ENCODE results near the gene AMOTL2. TPM values are rescaled to one million over a fixed set of nuclear protein-coding genes. Genes with fewer than 3 reads are reported as not detected.

The AMOTL2 gene
- total RNA-seq, 1 experiment from 2014 or later, result 96.0 TPM

DNA sequence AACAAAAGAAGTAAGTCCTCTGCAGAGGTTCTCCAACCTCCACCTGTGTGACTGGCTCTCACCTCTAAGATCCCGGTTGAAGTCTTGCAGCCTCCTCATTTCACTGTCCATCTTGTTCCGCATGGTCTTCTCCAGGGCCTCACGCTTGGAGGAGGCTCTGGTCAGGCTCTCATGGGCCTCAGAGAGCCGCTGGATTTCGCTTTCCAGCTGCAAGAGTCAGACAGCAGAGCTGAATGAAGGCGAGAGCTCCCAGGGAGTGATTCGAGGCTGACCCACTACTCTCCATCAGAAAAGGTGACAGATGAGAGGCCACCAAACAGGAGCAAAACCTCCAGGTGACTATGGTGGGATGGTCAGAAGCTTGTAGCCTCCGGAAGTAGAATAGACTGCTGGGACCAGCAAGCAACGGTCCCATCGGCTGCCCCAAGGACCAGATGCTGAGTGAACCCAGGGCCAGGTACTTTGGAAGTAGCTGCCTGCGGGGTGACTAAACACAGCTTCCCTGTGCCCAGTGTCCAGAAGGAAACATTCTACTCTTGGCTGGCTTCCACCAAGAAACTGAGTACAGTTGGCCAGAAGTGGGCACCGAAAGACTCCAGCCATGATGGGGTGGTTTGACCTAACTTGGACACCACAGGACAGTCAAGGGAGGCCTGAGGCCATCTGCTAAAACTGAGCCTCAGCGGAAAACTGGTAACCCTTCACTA, 7.9 kb downstream of the AMOTL2 start:
- ChIA-PET CTCF (no interaction called here), POLR2A (ENCODE audit: unreplicated experiment) (no interaction called here)
- Histone ChIP-seq H3K9ac (ENCODE audit: low read length) (no peak overlapping the region), H3K4me1 (ENCODE audit: insufficient read depth, low read length) (peaks cover 48% of the 10 kb centered on the region), H3K79me2 (ENCODE audit: low read length) (peaks cover 59% of the 10 kb centered on the region), H3K9me2 (replicated peaks; ENCODE audit: low read length) (no peaks in the 10 kb centered on the region), H3K27me3 (ENCODE audit: low read length) (no peaks in the 10 kb centered on the region), H3K4me3 (ENCODE audit: low read length) (no peak overlapping the region), H3F3A (ENCODE audit: low read length, unreplicated experiment) (no peaks in the 10 kb centered on the region), H3K9me3 (ENCODE audit: low read length) (no peaks in the 10 kb centered on the region), H4K20me1 (ENCODE audit: low read length) (peaks cover 12% of the 10 kb centered on the region; the same call in 1 of the 2 replicates), H3K36me3 (ENCODE audit: low read depth, low read length) (peaks cover 71% of the 10 kb centered on the region), H3K4me2 (ENCODE audit: low read length) (no peak overlapping the region), H3K27ac (ENCODE audit: low read length) (no peak overlapping the region), H2AFZ (ENCODE audit: low read length) (no peak overlapping the region)
- no TSS peak for BruUV-seq (replicated peaks)
- DNase-seq, result no peak
- ATAC-seq, result no peak
- intact Hi-C loops (cut with micrococcal nuclease), result no loop called here
- TF ChIP-seq EZH2phosphoT487 (IDR thresholded peaks at IDR 0.05; ENCODE audit: borderline replicate concordance, low read length), result no peak
- TF ChIP-seq, protein P1, sequence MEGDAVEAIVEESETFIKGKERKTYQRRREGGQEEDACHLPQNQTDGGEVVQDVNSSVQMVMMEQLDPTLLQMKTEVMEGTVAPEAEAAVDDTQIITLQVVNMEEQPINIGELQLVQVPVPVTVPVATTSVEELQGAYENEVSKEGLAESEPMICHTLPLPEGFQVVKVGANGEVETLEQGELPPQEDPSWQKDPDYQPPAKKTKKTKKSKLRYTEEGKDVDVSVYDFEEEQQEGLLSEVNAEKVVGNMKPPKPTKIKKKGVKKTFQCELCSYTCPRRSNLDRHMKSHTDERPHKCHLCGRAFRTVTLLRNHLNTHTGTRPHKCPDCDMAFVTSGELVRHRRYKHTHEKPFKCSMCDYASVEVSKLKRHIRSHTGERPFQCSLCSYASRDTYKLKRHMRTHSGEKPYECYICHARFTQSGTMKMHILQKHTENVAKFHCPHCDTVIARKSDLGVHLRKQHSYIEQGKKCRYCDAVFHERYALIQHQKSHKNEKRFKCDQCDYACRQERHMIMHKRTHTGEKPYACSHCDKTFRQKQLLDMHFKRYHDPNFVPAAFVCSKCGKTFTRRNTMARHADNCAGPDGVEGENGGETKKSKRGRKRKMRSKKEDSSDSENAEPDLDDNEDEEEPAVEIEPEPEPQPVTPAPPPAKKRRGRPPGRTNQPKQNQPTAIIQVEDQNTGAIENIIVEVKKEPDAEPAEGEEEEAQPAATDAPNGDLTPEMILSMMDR (conservative IDR thresholded peaks at IDR 0.05; ENCODE audit: low read depth, low read length), result no peak
- TF ChIP-seq EZH2 (IDR thresholded peaks at IDR 0.05; ENCODE audit: low read length, unreplicated experiment), result no peak

DNA sequence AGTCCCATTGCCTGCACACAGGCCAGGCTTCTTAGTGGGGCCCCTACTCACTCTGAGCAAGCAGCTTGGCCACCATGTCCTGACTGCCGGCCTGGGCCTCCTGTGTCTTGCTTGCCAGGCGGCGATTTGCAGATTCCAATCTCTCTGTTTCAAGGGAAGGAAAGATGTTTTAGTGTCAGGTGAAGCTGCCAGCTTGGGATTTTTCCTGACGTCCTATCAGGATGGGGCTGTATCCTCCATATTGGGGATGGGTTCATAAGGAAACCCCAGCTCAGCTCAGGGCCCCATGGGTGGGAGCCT, 8.5 kb downstream of the AMOTL2 start:
- Histone ChIP-seq H3K4me2 (ENCODE audit: low read length) (no peak overlapping the region), H3K27ac (ENCODE audit: low read length) (no peak overlapping the region), H3K9ac (ENCODE audit: low read length) (no peak overlapping the region), H3K9me2 (replicated peaks; ENCODE audit: low read length) (no peaks in the 10 kb centered on the region), H3K27me3 (ENCODE audit: low read length) (no peaks in the 10 kb centered on the region), H3K4me1 (ENCODE audit: insufficient read depth, low read length) (peaks cover 42% of the 10 kb centered on the region), H3K79me2 (ENCODE audit: low read length) (peaks cover 52% of the 10 kb centered on the region), H3K36me3 (ENCODE audit: low read depth, low read length) (peaks cover 68% of the 10 kb centered on the region), H3K9me3 (ENCODE audit: low read length) (no peaks in the 10 kb centered on the region), H4K20me1 (ENCODE audit: low read length) (peaks cover 6% of the 10 kb centered on the region; the same call in 1 of the 2 replicates), H2AFZ (ENCODE audit: low read length) (no peak overlapping the region), H3F3A (ENCODE audit: low read length, unreplicated experiment) (no peaks in the 10 kb centered on the region), H3K4me3 (ENCODE audit: low read length) (no peak overlapping the region)
- ChIA-PET POLR2A (ENCODE audit: unreplicated experiment) (no interaction called here), CTCF (no interaction called here)
- no peak for DNase-seq
- no peak for ATAC-seq
- no TSS peak for BruUV-seq (replicated peaks)
- TF ChIP-seq EZH2phosphoT487 (IDR thresholded peaks at IDR 0.05; ENCODE audit: borderline replicate concordance, low read length) (no peak), EZH2 (IDR thresholded peaks at IDR 0.05; ENCODE audit: low read length, unreplicated experiment) (no peak)
- TF ChIP-seq, protein P1 (conservative IDR thresholded peaks at IDR 0.05; ENCODE audit: low read depth, low read length), result no peak
- intact Hi-C loops (cut with micrococcal nuclease), result loop anchor here (2.0 kb wide), 2 partner anchors 53 to 109 kb away; no protein-coding TSS in a partner anchor

Measured in PC-3 (cell line).